ENCODE results near the gene SLC25A13. TPM values are rescaled to one million over a fixed set of nuclear protein-coding genes. Genes with fewer than 3 reads are reported as not detected.
"Not testable (repeated sequence)": the region's sequence is repeated elsewhere in the genome, so short reads cannot be mapped to it uniquely, and the experiment has no call there.

Gene SLC25A13
- 37.5 and 54.8 TPM in 2 replicates for total RNA-seq (2014; rRNA removed; shearing (Covaris generic))
- polyA plus RNA-seq (2015; cell fraction: cytosol; rRNA removed) = 28.3 and 31.7 TPM in 2 replicates
- polyA plus RNA-seq (2015; cell fraction: nucleus; rRNA removed) = 50.4 and 60.3 TPM in 2 replicates

GRCh38 chr7:96321658-96322372 lies at the start of gene SLC25A13:
SLC25A13 (minus strand) TSS chr7:96322098; CDS start chr7:96321956, 142 bp downstream.
- DNase-seq (ENCODE audit: low read depth) = peak; percentile 87

- DNase-seq (ENCODE audit: low read depth) = not testable (repeated sequence)
Measured at GRCh38 chr7:96365916-96366315, 44.0 kb upstream of the SLC25A13 start.

GRCh38 chr7:96361116-96361857 lies 39.4 kb upstream of the SLC25A13 start:
- peak; percentile 41 for DNase-seq (ENCODE audit: low read depth)

GRCh38 chr7:96359876-96360275 lies 38.0 kb upstream of the SLC25A13 start:
- DNase-seq (ENCODE audit: low read depth) = no peak

- not testable (repeated sequence) for DNase-seq (ENCODE audit: low read depth)
Measured at GRCh38 chr7:96358236-96358971, 36.5 kb upstream of the SLC25A13 start.

- DNase-seq (ENCODE audit: low read depth) = no peak
Measured at GRCh38 chr7:96355990-96356506, 34.1 kb upstream of the SLC25A13 start.

- no peak for DNase-seq (ENCODE audit: low read depth)
Measured at GRCh38 chr7:96354881-96355280, 33.0 kb upstream of the SLC25A13 start.

- no peak for DNase-seq (ENCODE audit: low read depth)
Measured at GRCh38 chr7:96349572-96349971, 27.7 kb upstream of the SLC25A13 start.

GRCh38 chr7:96347471-96347870 lies 25.6 kb upstream of the SLC25A13 start:
- no peak for DNase-seq (ENCODE audit: low read depth)

GRCh38 chr7:96346293-96346953 lies 24.5 kb upstream of the SLC25A13 start:
- DNase-seq (ENCODE audit: low read depth) = no peak

- no peak for DNase-seq (ENCODE audit: low read depth)
Measured at GRCh38 chr7:96344236-96344635, 22.3 kb upstream of the SLC25A13 start.

- DNase-seq (ENCODE audit: low read depth) = no peak
Measured at GRCh38 chr7:96342049-96342448, 20.2 kb upstream of the SLC25A13 start.

GRCh38 chr7:96337519-96337918 lies 15.6 kb upstream of the SLC25A13 start:
- DNase-seq (ENCODE audit: low read depth) = no peak

GRCh38 chr7:96332325-96332724 lies 10.4 kb upstream of the SLC25A13 start:
- DNase-seq (ENCODE audit: low read depth) = no peak

GRCh38 chr7:96331775-96332174 lies 9.9 kb upstream of the SLC25A13 start:
- DNase-seq (ENCODE audit: low read depth) = no peak

- no peak for DNase-seq (ENCODE audit: low read depth)
Measured at GRCh38 chr7:96331233-96331632, 9.3 kb upstream of the SLC25A13 start.

GRCh38 chr7:96330193-96330592 lies 8.3 kb upstream of the SLC25A13 start:
- no peak for DNase-seq (ENCODE audit: low read depth)

GRCh38 chr7:96329241-96329640 lies 7.3 kb upstream of the SLC25A13 start:
- no peak for DNase-seq (ENCODE audit: low read depth)

GRCh38 chr7:96328016-96328415 lies 6.1 kb upstream of the SLC25A13 start:
- peak; percentile 78 for DNase-seq (ENCODE audit: low read depth)

GRCh38 chr7:96327429-96327828 lies 5.5 kb upstream of the SLC25A13 start:
- DNase-seq (ENCODE audit: low read depth) = peak; percentile 18

GRCh38 chr7:96326752-96327151 lies 4.9 kb upstream of the SLC25A13 start:
- not testable (repeated sequence) for DNase-seq (ENCODE audit: low read depth)
